ENCODE results near the gene TRPM5. TPM values are rescaled to one million over a fixed set of nuclear protein-coding genes. Genes with fewer than 3 reads are reported as not detected.

The TRPM5 gene
- total RNA-seq, 4 donors from 2014 or later = not detected

DNA sequence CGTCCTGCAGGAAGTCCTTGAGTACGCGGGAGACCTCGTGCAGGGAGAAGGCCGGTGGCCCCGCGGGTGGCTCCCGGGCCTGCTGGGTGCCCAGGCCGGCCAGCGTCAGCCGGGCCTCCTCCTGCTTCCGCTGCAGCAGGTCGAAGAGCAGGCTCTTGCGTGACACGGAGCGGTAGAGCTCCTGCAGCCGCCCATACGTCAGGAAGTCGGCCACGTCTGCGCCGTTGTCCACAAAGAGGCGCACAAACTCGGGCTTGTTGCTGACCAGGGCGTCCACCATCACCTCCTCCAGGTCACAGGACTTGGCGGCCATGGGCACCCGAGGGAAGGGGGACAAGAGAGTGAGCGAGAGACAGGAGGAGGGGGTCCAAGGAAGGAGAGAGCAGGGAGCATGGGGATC is 29.1 kb downstream of the TRPM5 start:
- peaks cover 0 to 7% (median 4%) of the 10 kb centered on the region in 3 donors for H3K4me1 ChIP-seq
- no peak overlapping the region for H3K27ac ChIP-seq
- H3K4me3 ChIP-seq = no peak overlapping the region
- no peak for DNase-seq
- intact Hi-C loops (cut with DNase I) = no loop called here
- WGBS, 2 donors = 67 to 85% methylated on average over 2 to 4 of the region's 28 CpGs
- no peaks in the 10 kb centered on the region for H3K9me3 ChIP-seq
- H3K36me3 ChIP-seq = no peaks in the 10 kb centered on the region
- peaks cover 0 to 12% (median 0%) of the 10 kb centered on the region in 4 donors for H3K27me3 ChIP-seq
- TF ChIP-seq, protein P1, sequence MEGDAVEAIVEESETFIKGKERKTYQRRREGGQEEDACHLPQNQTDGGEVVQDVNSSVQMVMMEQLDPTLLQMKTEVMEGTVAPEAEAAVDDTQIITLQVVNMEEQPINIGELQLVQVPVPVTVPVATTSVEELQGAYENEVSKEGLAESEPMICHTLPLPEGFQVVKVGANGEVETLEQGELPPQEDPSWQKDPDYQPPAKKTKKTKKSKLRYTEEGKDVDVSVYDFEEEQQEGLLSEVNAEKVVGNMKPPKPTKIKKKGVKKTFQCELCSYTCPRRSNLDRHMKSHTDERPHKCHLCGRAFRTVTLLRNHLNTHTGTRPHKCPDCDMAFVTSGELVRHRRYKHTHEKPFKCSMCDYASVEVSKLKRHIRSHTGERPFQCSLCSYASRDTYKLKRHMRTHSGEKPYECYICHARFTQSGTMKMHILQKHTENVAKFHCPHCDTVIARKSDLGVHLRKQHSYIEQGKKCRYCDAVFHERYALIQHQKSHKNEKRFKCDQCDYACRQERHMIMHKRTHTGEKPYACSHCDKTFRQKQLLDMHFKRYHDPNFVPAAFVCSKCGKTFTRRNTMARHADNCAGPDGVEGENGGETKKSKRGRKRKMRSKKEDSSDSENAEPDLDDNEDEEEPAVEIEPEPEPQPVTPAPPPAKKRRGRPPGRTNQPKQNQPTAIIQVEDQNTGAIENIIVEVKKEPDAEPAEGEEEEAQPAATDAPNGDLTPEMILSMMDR (IDR thresholded peaks at IDR 0.05) = no peak

DNA sequence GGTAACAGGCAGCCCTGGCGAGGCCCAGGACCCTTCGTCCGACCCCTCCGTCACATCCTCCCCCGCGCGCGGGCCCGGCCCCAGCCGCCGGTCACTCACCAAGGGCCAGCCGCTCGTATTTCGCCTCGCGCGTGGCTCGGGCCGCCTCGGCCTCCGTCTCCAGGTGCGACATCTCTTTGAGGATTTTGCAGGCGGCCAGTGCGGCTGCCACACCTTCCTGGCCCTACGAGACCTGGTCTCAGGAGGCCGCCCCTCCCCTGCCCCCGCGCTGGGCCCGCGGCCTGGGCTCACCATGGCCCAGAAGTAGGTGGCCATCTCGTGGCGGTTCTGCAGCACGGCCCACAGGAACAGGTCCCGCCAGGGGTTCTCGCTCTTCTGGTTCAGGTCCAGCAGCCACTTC is 29.7 kb downstream of the TRPM5 start:
- H3K4me1 ChIP-seq = peaks cover 0 to 1% (median 0%) of the 10 kb centered on the region in 3 donors
- H3K4me3 ChIP-seq = no peak overlapping the region
- H3K9me3 ChIP-seq = no peaks in the 10 kb centered on the region
- no peak for TF ChIP-seq POLR2A (IDR thresholded peaks at IDR 0.05)
- TF ChIP-seq, protein P1 (IDR thresholded peaks at IDR 0.05) = no peak
- intact Hi-C loops (cut with DNase I) = no loop called here
- 93% methylated on average over 3 of the region's 35 CpGs; no CpG with 5 or more reads in 1 of the 2 donors for WGBS, 2 donors
- DNase-seq = no peak
- H3K36me3 ChIP-seq = no peaks in the 10 kb centered on the region
- peaks cover 0 to 13% (median 0%) of the 10 kb centered on the region in 4 donors for H3K27me3 ChIP-seq
- no peak overlapping the region for H3K27ac ChIP-seq

DNA sequence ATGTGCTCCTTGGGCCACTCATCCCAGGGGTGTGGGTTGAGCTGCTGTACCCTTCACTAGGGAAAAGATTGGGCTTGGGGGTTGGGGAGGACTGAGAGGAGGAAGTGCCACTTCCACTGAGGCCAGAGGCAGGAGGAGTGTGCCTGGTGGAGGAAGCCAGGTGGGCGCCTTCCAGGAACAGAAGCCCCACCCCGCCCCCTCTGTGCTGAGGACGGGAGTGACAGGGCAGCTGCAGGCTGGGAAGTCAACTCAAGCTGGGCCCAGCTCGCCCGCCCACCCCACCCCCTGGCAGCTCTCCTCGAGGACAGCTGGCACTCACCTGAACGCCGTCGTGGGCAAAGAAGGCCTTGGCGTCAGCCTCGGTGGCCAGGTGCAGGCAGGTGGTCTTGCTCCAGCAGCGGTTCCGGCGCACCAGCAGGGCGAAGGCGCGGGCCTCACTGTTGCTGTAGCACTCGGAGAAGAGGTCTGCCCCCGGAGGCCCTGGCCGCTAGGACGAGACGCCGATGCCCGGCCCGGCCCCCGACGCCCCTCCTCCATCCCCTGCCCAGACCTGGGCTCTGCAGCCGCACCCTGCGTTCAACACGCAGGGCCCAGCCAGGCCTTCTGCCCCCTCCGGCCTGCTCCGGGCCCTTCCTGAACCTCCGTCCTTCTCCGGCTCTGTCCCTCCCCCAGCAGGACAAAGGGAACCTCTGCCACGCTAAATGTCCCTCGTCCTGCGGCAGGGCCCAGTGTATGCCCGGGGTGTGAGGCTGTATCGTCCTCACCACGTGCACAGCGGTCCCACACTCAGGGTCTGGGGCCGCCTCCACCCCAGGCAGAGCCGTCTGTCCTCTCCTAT is 30.4 kb downstream of the TRPM5 start:
- no peak for DNase-seq
- Histone ChIP-seq H3K27me3 (peaks cover 0 to 19% (median 0%) of the 10 kb centered on the region in 4 donors), H3K4me1 (no peaks in the 10 kb centered on the region), H3K36me3 (no peaks in the 10 kb centered on the region), H3K9me3 (no peaks in the 10 kb centered on the region), H3K4me3 (no peak overlapping the region), H3K27ac (no peak overlapping the region)
- intact Hi-C loops (cut with DNase I) = no loop called here
- WGBS, 2 donors = 24 to 66% methylated on average over 3 to 4 of the region's 43 CpGs
- no peak for TF ChIP-seq POLR2A (IDR thresholded peaks at IDR 0.05)
- TF ChIP-seq, protein P1 (IDR thresholded peaks at IDR 0.05) = no peak

DNA sequence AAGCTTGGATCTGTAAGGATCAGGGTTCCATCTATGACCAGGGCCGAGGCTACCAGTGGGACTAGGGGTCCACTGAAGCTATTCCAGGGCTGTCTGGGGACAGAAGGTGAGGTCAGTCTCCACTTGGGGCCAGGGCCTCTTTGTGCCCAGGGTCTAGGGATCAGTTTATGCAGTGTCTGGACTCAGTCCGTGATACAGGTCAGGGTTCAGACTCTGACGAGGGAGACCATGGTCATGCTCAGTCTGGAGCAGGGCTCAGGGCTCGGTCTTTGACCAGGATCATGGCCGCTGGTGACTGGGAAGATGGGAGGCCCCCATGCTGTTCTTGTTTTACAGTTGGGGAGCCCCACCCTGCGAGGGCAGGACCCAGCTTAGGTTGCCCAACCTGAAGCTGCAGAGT is 32.0 kb downstream of the TRPM5 start:
- Histone ChIP-seq H3K27ac (no peak overlapping the region), H3K36me3 (no peaks in the 10 kb centered on the region), H3K4me3 (no peak overlapping the region), H3K27me3 (peaks cover 0 to 30% (median 0%) of the 10 kb centered on the region in 4 donors), H3K4me1 (peaks cover 0 to 2% (median 0%) of the 10 kb centered on the region in 3 donors), H3K9me3 (no peaks in the 10 kb centered on the region)
- DNase-seq = no peak
- intact Hi-C loops (cut with DNase I) = no loop called here
- WGBS, 2 donors = 65% methylated on average over 4 of the region's 6 CpGs; no CpG with 5 or more reads in 1 of the 2 donors
- TF ChIP-seq POLR2A (IDR thresholded peaks at IDR 0.05) = no peak
- TF ChIP-seq, protein P1 (IDR thresholded peaks at IDR 0.05) = no peak

Data from esophagus squamous epithelium (tissue), 5 donors.